GM23338 (cell line): Measurements from ENCODE around the gene FAM174A. TPM values are rescaled to one million over a fixed set of nuclear protein-coding genes. Genes with fewer than 3 reads are reported as not detected.

ENCODE experiments used
- ATAC-seq: fragments of 200-7000 bp; cut with Tn5 transposase; 3 replicates; pipeline ENCODE4 v1.9.1; 2020
- DNase-seq: peaks from one replicate; pipeline ENCODE4 v3.0.0-alpha.2; 2015; ENCODE audit warnings: low spot score
- H2AFZ ChIP-seq: fragments of 200-600 bp; sonication (generic); 2 replicates; pipeline ENCODE4 v1.8.0; 2016; ENCODE audit warnings: antibody characterized with exemption, mild to moderate bottlenecking, moderate library complexity
- H3F3A ChIP-seq: fragments of 200-600 bp; sonication (generic); replicated peaks from 2 replicates; pipeline ENCODE4 v1.8.0; 2017; ENCODE audit warnings: antibody characterized with exemption, mixed run types, low read depth
- H3K27ac ChIP-seq: fragments of 200-600 bp; sonication (generic); 2 replicates; pipeline ENCODE4 v1.6.1; 2016; ENCODE audit warnings: low read depth
- H3K27me3 ChIP-seq: fragments of 200-600 bp; sonication (generic); 2 replicates; pipeline ENCODE4 v1.8.0; 2016; ENCODE audit warnings: mild to moderate bottlenecking, mixed run types, moderate library complexity; ENCODE audit not compliant: insufficient read depth
- H3K36me3 ChIP-seq: fragments of 200-600 bp; sonication (generic); 2 replicates; pipeline ENCODE4 v1.8.0; 2016; ENCODE audit warnings: mild to moderate bottlenecking; ENCODE audit not compliant: insufficient read depth
- H3K4me1 ChIP-seq: fragments of 200-600 bp; sonication (generic); 2 replicates; pipeline ENCODE4 v1.8.0; 2016; ENCODE audit warnings: mild to moderate bottlenecking, moderate library complexity; ENCODE audit not compliant: insufficient read depth
- H3K4me2 ChIP-seq: fragments of 200-600 bp; sonication (generic); 2 replicates; pipeline ENCODE4 v1.7.1; 2017; ENCODE audit warnings: mixed run types
- H3K4me3 ChIP-seq: fragments of 200-600 bp; sonication (generic); 2 replicates; pipeline ENCODE4 v1.6.1; 2016; ENCODE audit warnings: mixed run types
- H3K79me2 ChIP-seq: fragments of 200-600 bp; sonication (generic); replicated peaks from 2 replicates; pipeline ENCODE4 v1.8.0; 2017; ENCODE audit warnings: mild to moderate bottlenecking; ENCODE audit not compliant: insufficient read depth
- H3K9me2 ChIP-seq: fragments of 200-600 bp; sonication (generic); 2 replicates; pipeline ENCODE4 v1.8.0; 2017; ENCODE audit not compliant: insufficient read depth
- H4K20me1 ChIP-seq: fragments of 200-600 bp; sonication (generic); replicated peaks from 2 replicates; pipeline ENCODE4 v1.8.0; 2017; ENCODE audit warnings: mild to moderate bottlenecking; ENCODE audit not compliant: insufficient read depth
- H3K27ac Mint-ChIP-seq: 2 replicates; pipeline ENCODE4 v1.8.0; 2020; ENCODE audit warnings: inconsistent platforms, mild to moderate bottlenecking, moderate library complexity, mixed read lengths
- H3K27me3 Mint-ChIP-seq: 3 replicates; pipeline ENCODE4 v1.8.0; 2022; ENCODE audit warnings: low read depth, mild to moderate bottlenecking, moderate library complexity, mixed read lengths, inconsistent platforms; ENCODE audit not compliant: insufficient read depth, poor library complexity
- H3K36me3 Mint-ChIP-seq: 3 replicates; pipeline ENCODE4 v1.8.0; 2021; ENCODE audit warnings: low read depth, mild to moderate bottlenecking, inconsistent platforms, moderate library complexity, mixed read lengths
- H3K4me1 Mint-ChIP-seq: 3 replicates; pipeline ENCODE4 v1.8.0; 2020; ENCODE audit warnings: mild to moderate bottlenecking, inconsistent platforms, mixed read lengths
- H3K4me3 Mint-ChIP-seq: 3 replicates; pipeline ENCODE4 v1.8.0; 2021; ENCODE audit warnings: moderate library complexity, mild to moderate bottlenecking, inconsistent platforms, mixed read lengths
- H3K9me3 Mint-ChIP-seq: 3 replicates; pipeline ENCODE4 v1.8.0; 2020; ENCODE audit warnings: moderate library complexity, mild to moderate bottlenecking, inconsistent platforms, mixed read lengths
- CREB1 ChIP-seq: fragments of 250-450 bp; sonication (Bioruptor Pico); IDR thresholded peaks from 2 replicates; pipeline ENCODE4 v1.5.0; 2020; ENCODE audit warnings: low read depth, mild to moderate bottlenecking, moderate library complexity
- CTCF ChIP-seq, 2 experiments: fragments of 200-600 bp in 1 of 2; sonication (generic) in 1 of 2; conservative IDR thresholded peaks; 2 replicates each; pipeline versions ENCODE4 v1.5.1 to v1.6.1; 2016 to 2017; ENCODE audit warnings: antibody characterized with exemption in 2 of 2, low read depth in 2 of 2, mild to moderate bottlenecking in 2 of 2, moderate library complexity in 1 of 2
- EZH2 ChIP-seq: fragments of 200-600 bp; sonication (generic); IDR thresholded peaks from one replicate; pipeline ENCODE4 v1.8.0; 2017; ENCODE audit warnings: antibody characterized with exemption, mild to moderate bottlenecking, low read depth; ENCODE audit not compliant: unreplicated experiment
- EZH2phosphoT487 ChIP-seq: fragments of 200-600 bp; sonication (generic); IDR thresholded peaks from one replicate; pipeline ENCODE4 v1.8.1; 2018; ENCODE audit warnings: antibody characterized with exemption; ENCODE audit not compliant: unreplicated experiment
- JUNB ChIP-seq: IDR thresholded peaks from one replicate; pipeline ENCODE4 v1.6.1; 2016; ENCODE audit warnings: antibody characterized with exemption; ENCODE audit not compliant: unreplicated experiment
- NANOG ChIP-seq: IDR thresholded peaks from 2 replicates; pipeline ENCODE4 v1.6.1; 2016; ENCODE audit warnings: antibody characterized with exemption, borderline replicate concordance
- POLR2AphosphoS5 ChIP-seq: IDR thresholded peaks from 2 replicates; pipeline ENCODE4 v1.6.1; 2016; ENCODE audit warnings: antibody characterized with exemption, low read depth
- STAT1 ChIP-seq: IDR thresholded peaks from one replicate; pipeline ENCODE4 v1.6.1; 2016; ENCODE audit warnings: antibody characterized with exemption; ENCODE audit not compliant: unreplicated experiment
- ZNF114 ChIP-seq: fragments of 250-450 bp; sonication (Bioruptor Pico); IDR thresholded peaks from 2 replicates; pipeline ENCODE4 v1.5.0; 2020; ENCODE audit warnings: mild to moderate bottlenecking, moderate library complexity
- ZNF331 ChIP-seq: fragments of 250-450 bp; sonication (Bioruptor Pico); IDR thresholded peaks from 2 replicates; pipeline ENCODE4 v1.5.0; 2020; ENCODE audit warnings: low read depth, mild to moderate bottlenecking, moderate library complexity
- polyA plus RNA-seq: library from polyadenylated mRNA; unstranded; fragments of >200 nt; fragmentation: Nextera tagmentation; extraction: Ambion mirVana; gene quantifications from 2 replicates; pipeline ENCODE4 v1.2.1, GENCODE V29; 2016
- total RNA-seq: library from RNA; depleted of rRNA; stranded (reverse); fragments of >200 nt; shearing (Covaris generic); gene quantifications from 2 replicates; pipeline ENCODE4 v1.2.3, GENCODE V29; 2014
- TF ChIP-seq, protein P1 (sequence below): fragments of 250-450 bp; sonication (Bioruptor Pico); IDR thresholded peaks from 2 replicates; pipeline ENCODE4 v1.5.0; 2020; ENCODE audit warnings: mild to moderate bottlenecking, moderate library complexity
- TF ChIP-seq, protein P2 (sequence below): IDR thresholded peaks from 2 replicates; pipeline ENCODE4 v1.6.1; 2016; ENCODE audit warnings: antibody characterized with exemption

The FAM174A gene
- total and polyA plus RNA-seq, 2 experiments from 2014 or later: 5.6 to 9.5 TPM

DNA sequence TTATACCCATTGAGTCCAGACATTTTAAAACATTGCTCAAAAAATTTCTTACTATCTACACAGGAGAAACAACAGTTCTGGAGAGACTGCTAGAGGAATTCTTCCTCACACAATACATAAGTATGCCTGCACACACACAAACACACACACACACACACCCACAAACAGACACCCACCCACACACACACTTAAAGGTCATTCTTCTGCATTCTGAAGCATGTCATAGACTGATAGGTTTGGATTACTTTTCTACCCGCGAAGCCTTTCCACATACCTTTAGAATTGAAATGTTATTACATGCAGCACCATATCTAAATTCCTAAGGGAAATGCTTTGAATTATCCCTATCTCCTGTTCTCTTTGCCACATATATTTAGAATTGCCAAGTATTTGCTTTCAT is 80.2 kb downstream of the FAM174A start:
- H3K27ac Mint-ChIP-seq: no peak overlapping the region
- no peaks in the 10 kb centered on the region for H4K20me1 ChIP-seq
- ATAC-seq (no peak), DNase-seq (no peak)
- no peaks in the 10 kb centered on the region for H3K27me3 Mint-ChIP-seq
- H2AFZ ChIP-seq: no peak overlapping the region
- H3K36me3 ChIP-seq: no peaks in the 10 kb centered on the region
- no peak overlapping the region for H3K4me3 Mint-ChIP-seq
- TF ChIP-seq POLR2AphosphoS5 (no peak), ZNF114 (CRISPR knock-in tag) (no peak)
- TF ChIP-seq, protein P1, sequence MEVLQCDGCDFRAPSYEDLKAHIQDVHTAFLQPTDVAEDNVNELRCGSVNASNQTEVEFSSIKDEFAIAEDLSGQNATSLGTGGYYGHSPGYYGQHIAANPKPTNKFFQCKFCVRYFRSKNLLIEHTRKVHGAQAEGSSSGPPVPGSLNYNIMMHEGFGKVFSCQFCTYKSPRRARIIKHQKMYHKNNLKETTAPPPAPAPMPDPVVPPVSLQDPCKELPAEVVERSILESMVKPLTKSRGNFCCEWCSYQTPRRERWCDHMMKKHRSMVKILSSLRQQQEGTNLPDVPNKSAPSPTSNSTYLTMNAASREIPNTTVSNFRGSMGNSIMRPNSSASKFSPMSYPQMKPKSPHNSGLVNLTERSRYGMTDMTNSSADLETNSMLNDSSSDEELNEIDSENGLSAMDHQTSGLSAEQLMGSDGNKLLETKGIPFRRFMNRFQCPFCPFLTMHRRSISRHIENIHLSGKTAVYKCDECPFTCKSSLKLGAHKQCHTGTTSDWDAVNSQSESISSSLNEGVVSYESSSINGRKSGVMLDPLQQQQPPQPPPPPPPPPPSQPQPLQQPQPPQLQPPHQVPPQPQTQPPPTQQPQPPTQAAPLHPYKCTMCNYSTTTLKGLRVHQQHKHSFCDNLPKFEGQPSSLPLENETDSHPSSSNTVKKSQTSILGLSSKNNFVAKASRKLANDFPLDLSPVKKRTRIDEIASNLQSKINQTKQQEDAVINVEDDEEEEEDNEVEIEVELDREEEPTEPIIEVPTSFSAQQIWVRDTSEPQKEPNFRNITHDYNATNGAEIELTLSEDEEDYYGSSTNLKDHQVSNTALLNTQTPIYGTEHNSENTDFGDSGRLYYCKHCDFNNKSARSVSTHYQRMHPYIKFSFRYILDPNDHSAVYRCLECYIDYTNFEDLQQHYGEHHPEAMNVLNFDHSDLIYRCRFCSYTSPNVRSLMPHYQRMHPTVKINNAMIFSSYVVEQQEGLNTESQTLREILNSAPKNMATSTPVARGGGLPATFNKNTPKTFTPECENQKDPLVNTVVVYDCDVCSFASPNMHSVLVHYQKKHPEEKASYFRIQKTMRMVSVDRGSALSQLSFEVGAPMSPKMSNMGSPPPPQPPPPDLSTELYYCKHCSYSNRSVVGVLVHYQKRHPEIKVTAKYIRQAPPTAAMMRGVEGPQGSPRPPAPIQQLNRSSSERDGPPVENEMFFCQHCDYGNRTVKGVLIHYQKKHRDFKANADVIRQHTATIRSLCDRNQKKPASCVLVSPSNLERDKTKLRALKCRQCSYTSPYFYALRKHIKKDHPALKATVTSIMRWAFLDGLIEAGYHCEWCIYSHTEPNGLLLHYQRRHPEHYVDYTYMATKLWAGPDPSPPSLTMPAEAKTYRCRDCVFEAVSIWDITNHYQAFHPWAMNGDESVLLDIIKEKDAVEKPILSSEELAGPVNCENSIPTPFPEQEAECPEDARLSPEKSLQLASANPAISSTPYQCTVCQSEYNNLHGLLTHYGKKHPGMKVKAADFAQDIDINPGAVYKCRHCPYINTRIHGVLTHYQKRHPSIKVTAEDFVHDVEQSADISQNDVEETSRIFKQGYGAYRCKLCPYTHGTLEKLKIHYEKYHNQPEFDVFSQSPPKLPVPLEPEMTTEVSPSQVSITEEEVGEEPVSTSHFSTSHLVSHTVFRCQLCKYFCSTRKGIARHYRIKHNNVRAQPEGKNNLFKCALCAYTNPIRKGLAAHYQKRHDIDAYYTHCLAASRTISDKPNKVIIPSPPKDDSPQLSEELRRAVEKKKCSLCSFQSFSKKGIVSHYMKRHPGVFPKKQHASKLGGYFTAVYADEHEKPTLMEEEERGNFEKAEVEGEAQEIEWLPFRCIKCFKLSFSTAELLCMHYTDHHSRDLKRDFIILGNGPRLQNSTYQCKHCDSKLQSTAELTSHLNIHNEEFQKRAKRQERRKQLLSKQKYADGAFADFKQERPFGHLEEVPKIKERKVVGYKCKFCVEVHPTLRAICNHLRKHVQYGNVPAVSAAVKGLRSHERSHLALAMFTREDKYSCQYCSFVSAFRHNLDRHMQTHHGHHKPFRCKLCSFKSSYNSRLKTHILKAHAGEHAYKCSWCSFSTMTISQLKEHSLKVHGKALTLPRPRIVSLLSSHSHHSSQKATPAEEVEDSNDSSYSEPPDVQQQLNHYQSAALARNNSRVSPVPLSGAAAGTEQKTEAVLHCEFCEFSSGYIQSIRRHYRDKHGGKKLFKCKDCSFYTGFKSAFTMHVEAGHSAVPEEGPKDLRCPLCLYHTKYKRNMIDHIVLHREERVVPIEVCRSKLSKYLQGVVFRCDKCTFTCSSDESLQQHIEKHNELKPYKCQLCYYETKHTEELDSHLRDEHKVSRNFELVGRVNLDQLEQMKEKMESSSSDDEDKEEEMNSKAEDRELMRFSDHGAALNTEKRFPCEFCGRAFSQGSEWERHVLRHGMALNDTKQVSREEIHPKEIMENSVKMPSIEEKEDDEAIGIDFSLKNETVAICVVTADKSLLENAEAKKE: no peak
- TF ChIP-seq, protein P2, sequence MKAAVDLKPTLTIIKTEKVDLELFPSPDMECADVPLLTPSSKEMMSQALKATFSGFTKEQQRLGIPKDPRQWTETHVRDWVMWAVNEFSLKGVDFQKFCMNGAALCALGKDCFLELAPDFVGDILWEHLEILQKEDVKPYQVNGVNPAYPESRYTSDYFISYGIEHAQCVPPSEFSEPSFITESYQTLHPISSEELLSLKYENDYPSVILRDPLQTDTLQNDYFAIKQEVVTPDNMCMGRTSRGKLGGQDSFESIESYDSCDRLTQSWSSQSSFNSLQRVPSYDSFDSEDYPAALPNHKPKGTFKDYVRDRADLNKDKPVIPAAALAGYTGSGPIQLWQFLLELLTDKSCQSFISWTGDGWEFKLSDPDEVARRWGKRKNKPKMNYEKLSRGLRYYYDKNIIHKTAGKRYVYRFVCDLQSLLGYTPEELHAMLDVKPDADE: no peak
- H3K4me2 ChIP-seq: no peak overlapping the region
- H3K27ac ChIP-seq: no peak overlapping the region
- H3K4me3 ChIP-seq: no peak overlapping the region
- peaks cover 5% of the 10 kb centered on the region; the same call in 1 of the 3 replicates for H3K9me3 Mint-ChIP-seq
- no peaks in the 10 kb centered on the region for H3K27me3 ChIP-seq
- H3K4me1 Mint-ChIP-seq: peaks cover 5% of the 10 kb centered on the region; the same call in 1 of the 3 replicates
- H3K9me2 ChIP-seq: no peaks in the 10 kb centered on the region; the same call in 1 of the 2 replicates
- H3K79me2 ChIP-seq: no peaks in the 10 kb centered on the region
- H3F3A ChIP-seq: no peaks in the 10 kb centered on the region
- no peaks in the 10 kb centered on the region for H3K36me3 Mint-ChIP-seq
- H3K4me1 ChIP-seq: no peaks in the 10 kb centered on the region

DNA sequence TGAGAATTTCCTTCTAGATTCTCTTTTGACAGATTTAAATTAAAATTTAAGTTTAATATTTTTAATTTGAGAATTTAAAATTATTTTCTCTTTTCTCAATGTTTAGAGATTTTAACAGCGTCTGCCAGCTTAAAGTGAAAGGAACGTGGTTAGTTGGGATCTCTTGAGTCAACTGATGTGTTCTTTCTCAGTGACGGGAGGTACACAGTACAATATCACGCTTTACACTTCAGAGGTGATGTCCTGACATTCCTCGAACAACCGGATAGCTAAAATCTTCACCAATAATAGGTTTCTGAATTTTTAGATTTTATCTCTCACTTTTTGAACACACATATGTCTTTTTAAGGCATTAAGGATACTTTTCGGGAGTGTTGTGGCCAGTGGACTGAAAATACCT is 81.1 kb downstream of the FAM174A start:
- no peaks in the 10 kb centered on the region for H3K36me3 Mint-ChIP-seq
- no peak overlapping the region for H3K4me3 Mint-ChIP-seq
- TF ChIP-seq EZH2phosphoT487 (no peak), JUNB (no peak), EZH2 (no peak), STAT1 (no peak), CREB1 (no peak), POLR2AphosphoS5 (no peak), ZNF114 (CRISPR knock-in tag) (no peak), ZNF331 (CRISPR knock-in tag) (no peak), CTCF (conservative IDR thresholded peaks at IDR 0.05; ENCODE audit: low read depth in 2 of 2) (no peak), NANOG (no peak)
- TF ChIP-seq, protein P2: no peak

More for the DNA sequence above, 81.1 kb downstream of the FAM174A start:
- Histone ChIP-seq H3K27ac (no peak overlapping the region), H3F3A (no peaks in the 10 kb centered on the region), H4K20me1 (no peaks in the 10 kb centered on the region), H2AFZ (no peak overlapping the region), H3K4me2 (no peak overlapping the region), H3K4me3 (no peak overlapping the region), H3K27me3 (no peaks in the 10 kb centered on the region), H3K9me2 (no peaks in the 10 kb centered on the region; the same call in 1 of the 2 replicates), H3K4me1 (no peaks in the 10 kb centered on the region), H3K79me2 (no peaks in the 10 kb centered on the region), H3K36me3 (no peaks in the 10 kb centered on the region)
- H3K27ac Mint-ChIP-seq: no peak overlapping the region
- ATAC-seq (no peak), DNase-seq (no peak)
- H3K4me1 Mint-ChIP-seq: peaks cover 6% of the 10 kb centered on the region; the same call in 1 of the 3 replicates
- peaks cover 5% of the 10 kb centered on the region; the same call in 1 of the 3 replicates for H3K9me3 Mint-ChIP-seq
- H3K27me3 Mint-ChIP-seq: no peaks in the 10 kb centered on the region
